A673 (cell line): Measurements from ENCODE around the gene PRKG1.

Source experiments
- EZH2 ChIP-seq: fragments of 200-600 bp; sonication (generic); IDR thresholded peaks from 2 replicates; pipeline ENCODE4 v1.6.1; 2017; ENCODE audit warnings: borderline replicate concordance, low read depth, mild to moderate bottlenecking, mixed read lengths, antibody characterized with exemption, low read length; ENCODE audit not compliant: poor library complexity, severe bottlenecking
- TF ChIP-seq, protein P1 (sequence below): fragments of 300-800, 200-600 bp; sonication (generic); conservative IDR thresholded peaks from 2 replicates; pipeline ENCODE4 v1.5.1; 2017; ENCODE audit warnings: low read depth, mild to moderate bottlenecking, antibody characterized with exemption, low read length, moderate library complexity, mixed read lengths

- TF ChIP-seq, protein P1, sequence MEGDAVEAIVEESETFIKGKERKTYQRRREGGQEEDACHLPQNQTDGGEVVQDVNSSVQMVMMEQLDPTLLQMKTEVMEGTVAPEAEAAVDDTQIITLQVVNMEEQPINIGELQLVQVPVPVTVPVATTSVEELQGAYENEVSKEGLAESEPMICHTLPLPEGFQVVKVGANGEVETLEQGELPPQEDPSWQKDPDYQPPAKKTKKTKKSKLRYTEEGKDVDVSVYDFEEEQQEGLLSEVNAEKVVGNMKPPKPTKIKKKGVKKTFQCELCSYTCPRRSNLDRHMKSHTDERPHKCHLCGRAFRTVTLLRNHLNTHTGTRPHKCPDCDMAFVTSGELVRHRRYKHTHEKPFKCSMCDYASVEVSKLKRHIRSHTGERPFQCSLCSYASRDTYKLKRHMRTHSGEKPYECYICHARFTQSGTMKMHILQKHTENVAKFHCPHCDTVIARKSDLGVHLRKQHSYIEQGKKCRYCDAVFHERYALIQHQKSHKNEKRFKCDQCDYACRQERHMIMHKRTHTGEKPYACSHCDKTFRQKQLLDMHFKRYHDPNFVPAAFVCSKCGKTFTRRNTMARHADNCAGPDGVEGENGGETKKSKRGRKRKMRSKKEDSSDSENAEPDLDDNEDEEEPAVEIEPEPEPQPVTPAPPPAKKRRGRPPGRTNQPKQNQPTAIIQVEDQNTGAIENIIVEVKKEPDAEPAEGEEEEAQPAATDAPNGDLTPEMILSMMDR = no peak
- no peak for TF ChIP-seq EZH2
Measured at GRCh38 chr10:51137756-51138529, 63.7 kb downstream of the PRKG1 start.
